Panc1 (cell line): ENCODE data around the gene VKORC1L1.

Experiments used
- POLR2AphosphoS5 ChIP-seq: IDR thresholded peaks from 2 replicates; pipeline ENCODE4 v1.6.1; 2012; ENCODE audit warnings: mild to moderate bottlenecking, low read depth, low read length, moderate library complexity
- SIN3A ChIP-seq: IDR thresholded peaks from 2 replicates; pipeline ENCODE4 v1.6.1; 2012; ENCODE audit warnings: low read depth, mild to moderate bottlenecking, low read length, moderate library complexity, borderline replicate concordance; ENCODE audit not compliant: insufficient read depth
- TCF7L2 ChIP-seq: IDR thresholded peaks from 2 replicates; pipeline ENCODE4 v1.6.1; 2011; ENCODE audit warnings: mild to moderate bottlenecking, low read depth, low read length, inconsistent platforms
- TF ChIP-seq, protein P1 (sequence below): fragments of 450-650 bp; IDR thresholded peaks from 2 replicates; pipeline ENCODE4 v1.5.1; 2017; ENCODE audit warnings: mild to moderate bottlenecking
- TF ChIP-seq, protein P2 (sequence below), 2 experiments: IDR thresholded peaks; 2 replicates each; pipeline ENCODE4 v1.6.1; 2011 to 2012; ENCODE audit warnings: low read depth in 2 of 2, control low read depth in 1 of 2, low read length in 1 of 2, mild to moderate bottlenecking in 1 of 2, moderate library complexity in 1 of 2; ENCODE audit not compliant: insufficient read depth in 1 of 2

DNA sequence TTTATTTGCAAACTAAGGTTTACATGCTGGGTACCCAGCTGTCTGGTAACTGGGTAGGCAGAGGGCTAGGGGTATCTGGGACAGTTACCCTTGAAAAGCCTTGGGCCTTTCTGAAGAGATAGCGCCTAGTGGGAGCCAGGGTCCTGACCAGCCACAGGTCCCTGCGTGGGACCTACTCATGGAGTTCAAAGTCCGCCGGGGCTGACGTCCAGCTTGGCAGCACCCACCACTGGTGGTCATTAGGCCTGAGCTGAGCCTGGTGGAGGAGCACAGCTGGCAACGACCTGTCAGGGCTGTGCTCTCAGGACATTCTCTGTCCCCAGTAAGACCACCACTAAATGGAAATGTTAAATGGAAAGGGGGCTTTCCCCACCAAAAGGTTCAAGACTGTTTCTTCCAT is 89.2 kb downstream of the VKORC1L1 start:
- TF ChIP-seq, protein P1, sequence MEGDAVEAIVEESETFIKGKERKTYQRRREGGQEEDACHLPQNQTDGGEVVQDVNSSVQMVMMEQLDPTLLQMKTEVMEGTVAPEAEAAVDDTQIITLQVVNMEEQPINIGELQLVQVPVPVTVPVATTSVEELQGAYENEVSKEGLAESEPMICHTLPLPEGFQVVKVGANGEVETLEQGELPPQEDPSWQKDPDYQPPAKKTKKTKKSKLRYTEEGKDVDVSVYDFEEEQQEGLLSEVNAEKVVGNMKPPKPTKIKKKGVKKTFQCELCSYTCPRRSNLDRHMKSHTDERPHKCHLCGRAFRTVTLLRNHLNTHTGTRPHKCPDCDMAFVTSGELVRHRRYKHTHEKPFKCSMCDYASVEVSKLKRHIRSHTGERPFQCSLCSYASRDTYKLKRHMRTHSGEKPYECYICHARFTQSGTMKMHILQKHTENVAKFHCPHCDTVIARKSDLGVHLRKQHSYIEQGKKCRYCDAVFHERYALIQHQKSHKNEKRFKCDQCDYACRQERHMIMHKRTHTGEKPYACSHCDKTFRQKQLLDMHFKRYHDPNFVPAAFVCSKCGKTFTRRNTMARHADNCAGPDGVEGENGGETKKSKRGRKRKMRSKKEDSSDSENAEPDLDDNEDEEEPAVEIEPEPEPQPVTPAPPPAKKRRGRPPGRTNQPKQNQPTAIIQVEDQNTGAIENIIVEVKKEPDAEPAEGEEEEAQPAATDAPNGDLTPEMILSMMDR: no peak
- no peak for TF ChIP-seq POLR2AphosphoS5
- no peak for TF ChIP-seq TCF7L2
- TF ChIP-seq SIN3A: no peak
- TF ChIP-seq, protein P2, sequence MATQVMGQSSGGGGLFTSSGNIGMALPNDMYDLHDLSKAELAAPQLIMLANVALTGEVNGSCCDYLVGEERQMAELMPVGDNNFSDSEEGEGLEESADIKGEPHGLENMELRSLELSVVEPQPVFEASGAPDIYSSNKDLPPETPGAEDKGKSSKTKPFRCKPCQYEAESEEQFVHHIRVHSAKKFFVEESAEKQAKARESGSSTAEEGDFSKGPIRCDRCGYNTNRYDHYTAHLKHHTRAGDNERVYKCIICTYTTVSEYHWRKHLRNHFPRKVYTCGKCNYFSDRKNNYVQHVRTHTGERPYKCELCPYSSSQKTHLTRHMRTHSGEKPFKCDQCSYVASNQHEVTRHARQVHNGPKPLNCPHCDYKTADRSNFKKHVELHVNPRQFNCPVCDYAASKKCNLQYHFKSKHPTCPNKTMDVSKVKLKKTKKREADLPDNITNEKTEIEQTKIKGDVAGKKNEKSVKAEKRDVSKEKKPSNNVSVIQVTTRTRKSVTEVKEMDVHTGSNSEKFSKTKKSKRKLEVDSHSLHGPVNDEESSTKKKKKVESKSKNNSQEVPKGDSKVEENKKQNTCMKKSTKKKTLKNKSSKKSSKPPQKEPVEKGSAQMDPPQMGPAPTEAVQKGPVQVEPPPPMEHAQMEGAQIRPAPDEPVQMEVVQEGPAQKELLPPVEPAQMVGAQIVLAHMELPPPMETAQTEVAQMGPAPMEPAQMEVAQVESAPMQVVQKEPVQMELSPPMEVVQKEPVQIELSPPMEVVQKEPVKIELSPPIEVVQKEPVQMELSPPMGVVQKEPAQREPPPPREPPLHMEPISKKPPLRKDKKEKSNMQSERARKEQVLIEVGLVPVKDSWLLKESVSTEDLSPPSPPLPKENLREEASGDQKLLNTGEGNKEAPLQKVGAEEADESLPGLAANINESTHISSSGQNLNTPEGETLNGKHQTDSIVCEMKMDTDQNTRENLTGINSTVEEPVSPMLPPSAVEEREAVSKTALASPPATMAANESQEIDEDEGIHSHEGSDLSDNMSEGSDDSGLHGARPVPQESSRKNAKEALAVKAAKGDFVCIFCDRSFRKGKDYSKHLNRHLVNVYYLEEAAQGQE (IDR thresholded peaks at IDR 0.05; ENCODE audit: insufficient read depth in 1 of 2, low read depth in 2 of 2, low read length in 1 of 2): no peak
